ENCODE data around the gene BAD. TPM values are rescaled to one million over a fixed set of nuclear protein-coding genes. Genes with fewer than 3 reads are reported as not detected.

Gene BAD
- total and polyA plus RNA-seq, 2 experiments from 2014 or later, result 52.0 to 122 TPM

DNA sequence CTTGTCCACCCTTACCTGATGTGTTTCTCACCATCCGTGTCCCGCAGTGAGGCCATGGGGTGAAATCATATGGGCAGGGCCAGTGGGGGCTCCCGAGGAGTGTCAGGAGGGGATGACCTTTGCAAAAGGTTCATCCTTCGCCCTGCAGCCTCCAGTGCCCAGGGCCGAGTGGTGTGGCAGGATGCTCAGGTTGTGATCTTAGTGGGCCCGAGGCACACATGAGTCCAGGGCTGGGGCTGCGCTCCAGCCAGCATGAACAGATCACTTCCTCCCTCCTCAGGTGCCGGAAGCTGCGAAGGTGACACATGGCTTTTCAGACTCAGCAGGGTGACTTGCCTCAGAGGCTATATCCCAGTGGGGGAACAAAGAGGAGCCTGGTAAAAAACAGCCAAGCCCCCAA is 46.4 kb downstream of the BAD start:
- peak overlapping the region; percentile 31 for H3K27ac ChIP-seq
- WGBS (ENCODE audit: low lambda C conversion rate, missing lambda C conversion rate), result 97% methylated on average over 9 of the region's 9 CpGs
- H3K27me3 ChIP-seq, result no peaks in the 10 kb centered on the region
- no peak for TF ChIP-seq EZH2 (IDR thresholded peaks at IDR 0.05; ENCODE audit: borderline replicate concordance)
- TF ChIP-seq, protein P1, sequence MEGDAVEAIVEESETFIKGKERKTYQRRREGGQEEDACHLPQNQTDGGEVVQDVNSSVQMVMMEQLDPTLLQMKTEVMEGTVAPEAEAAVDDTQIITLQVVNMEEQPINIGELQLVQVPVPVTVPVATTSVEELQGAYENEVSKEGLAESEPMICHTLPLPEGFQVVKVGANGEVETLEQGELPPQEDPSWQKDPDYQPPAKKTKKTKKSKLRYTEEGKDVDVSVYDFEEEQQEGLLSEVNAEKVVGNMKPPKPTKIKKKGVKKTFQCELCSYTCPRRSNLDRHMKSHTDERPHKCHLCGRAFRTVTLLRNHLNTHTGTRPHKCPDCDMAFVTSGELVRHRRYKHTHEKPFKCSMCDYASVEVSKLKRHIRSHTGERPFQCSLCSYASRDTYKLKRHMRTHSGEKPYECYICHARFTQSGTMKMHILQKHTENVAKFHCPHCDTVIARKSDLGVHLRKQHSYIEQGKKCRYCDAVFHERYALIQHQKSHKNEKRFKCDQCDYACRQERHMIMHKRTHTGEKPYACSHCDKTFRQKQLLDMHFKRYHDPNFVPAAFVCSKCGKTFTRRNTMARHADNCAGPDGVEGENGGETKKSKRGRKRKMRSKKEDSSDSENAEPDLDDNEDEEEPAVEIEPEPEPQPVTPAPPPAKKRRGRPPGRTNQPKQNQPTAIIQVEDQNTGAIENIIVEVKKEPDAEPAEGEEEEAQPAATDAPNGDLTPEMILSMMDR (IDR thresholded peaks at IDR 0.05; ENCODE audit: poor library complexity), result no peak
- no peak for TF ChIP-seq EZH2phosphoT487 (IDR thresholded peaks at IDR 0.05; ENCODE audit: low read depth, severe bottlenecking, unreplicated experiment)
- H3K9me3 ChIP-seq (ENCODE audit: low read depth), result no peaks in the 10 kb centered on the region
- H3K4me3 ChIP-seq, result no peak overlapping the region
- H3K36me3 ChIP-seq (replicated peaks; ENCODE audit: insufficient read depth, low read depth), result no peaks in the 10 kb centered on the region
- H3K4me2 ChIP-seq, result no peak overlapping the region
- H3K79me2 ChIP-seq, result peaks cover 26% of the 10 kb centered on the region
- H3K4me1 ChIP-seq (ENCODE audit: insufficient read depth), result peaks cover 20% of the 10 kb centered on the region
- DNase-seq (ENCODE audit: low spot score), result no peak
- H4K20me1 ChIP-seq (ENCODE audit: insufficient read depth, poor library complexity, severe bottlenecking), result peaks cover 10% of the 10 kb centered on the region
- no peak overlapping the region for H2AFZ ChIP-seq
- H3K9me2 ChIP-seq (replicated peaks; ENCODE audit: insufficient read depth), result no peaks in the 10 kb centered on the region

DNA sequence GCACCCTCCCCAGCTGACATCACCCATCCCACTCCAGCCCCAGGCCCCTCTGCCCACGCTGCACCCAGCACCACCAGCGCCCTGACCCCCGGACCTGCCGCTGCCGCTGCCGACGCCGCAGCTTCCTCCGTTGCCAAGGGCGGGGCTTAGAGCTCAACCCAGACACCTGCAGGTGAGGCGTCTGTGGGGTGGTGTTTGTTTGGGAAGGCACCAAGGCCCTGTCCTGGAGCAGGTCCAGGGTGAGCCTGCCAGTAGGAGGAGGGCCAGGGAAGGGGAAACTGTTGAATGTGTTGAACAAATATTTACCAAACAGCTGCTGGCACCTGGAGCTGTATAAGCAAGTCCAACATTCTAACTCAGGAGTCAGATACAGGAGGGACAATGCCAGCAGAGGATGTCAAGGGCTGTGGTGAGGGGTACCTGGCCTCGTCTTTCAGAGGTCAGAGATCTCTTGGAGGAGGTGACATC is 46.9 kb downstream of the BAD start:
- Histone ChIP-seq H3K27ac (peak overlapping the region; percentile 52), H2AFZ (no peak overlapping the region), H3K9me2 (replicated peaks; ENCODE audit: insufficient read depth) (no peaks in the 10 kb centered on the region), H3K4me1 (ENCODE audit: insufficient read depth) (peaks cover 18% of the 10 kb centered on the region), H3K79me2 (peaks cover 21% of the 10 kb centered on the region), H4K20me1 (ENCODE audit: insufficient read depth, poor library complexity, severe bottlenecking) (peaks cover 10% of the 10 kb centered on the region), H3K27me3 (no peaks in the 10 kb centered on the region), H3K4me3 (no peak overlapping the region), H3K4me2 (peak overlapping the region; percentile 35), H3K36me3 (replicated peaks; ENCODE audit: insufficient read depth, low read depth) (no peaks in the 10 kb centered on the region), H3K9me3 (ENCODE audit: low read depth) (no peaks in the 10 kb centered on the region)
- DNase-seq (ENCODE audit: low spot score), result peak; percentile 74
- 66% methylated on average over 12 of the region's 12 CpGs for WGBS (ENCODE audit: low lambda C conversion rate, missing lambda C conversion rate)
- TF ChIP-seq EZH2phosphoT487 (IDR thresholded peaks at IDR 0.05; ENCODE audit: low read depth, severe bottlenecking, unreplicated experiment), result no peak
- TF ChIP-seq EZH2 (IDR thresholded peaks at IDR 0.05; ENCODE audit: borderline replicate concordance), result no peak
- TF ChIP-seq, protein P1 (IDR thresholded peaks at IDR 0.05; ENCODE audit: poor library complexity), result no peak

DNA sequence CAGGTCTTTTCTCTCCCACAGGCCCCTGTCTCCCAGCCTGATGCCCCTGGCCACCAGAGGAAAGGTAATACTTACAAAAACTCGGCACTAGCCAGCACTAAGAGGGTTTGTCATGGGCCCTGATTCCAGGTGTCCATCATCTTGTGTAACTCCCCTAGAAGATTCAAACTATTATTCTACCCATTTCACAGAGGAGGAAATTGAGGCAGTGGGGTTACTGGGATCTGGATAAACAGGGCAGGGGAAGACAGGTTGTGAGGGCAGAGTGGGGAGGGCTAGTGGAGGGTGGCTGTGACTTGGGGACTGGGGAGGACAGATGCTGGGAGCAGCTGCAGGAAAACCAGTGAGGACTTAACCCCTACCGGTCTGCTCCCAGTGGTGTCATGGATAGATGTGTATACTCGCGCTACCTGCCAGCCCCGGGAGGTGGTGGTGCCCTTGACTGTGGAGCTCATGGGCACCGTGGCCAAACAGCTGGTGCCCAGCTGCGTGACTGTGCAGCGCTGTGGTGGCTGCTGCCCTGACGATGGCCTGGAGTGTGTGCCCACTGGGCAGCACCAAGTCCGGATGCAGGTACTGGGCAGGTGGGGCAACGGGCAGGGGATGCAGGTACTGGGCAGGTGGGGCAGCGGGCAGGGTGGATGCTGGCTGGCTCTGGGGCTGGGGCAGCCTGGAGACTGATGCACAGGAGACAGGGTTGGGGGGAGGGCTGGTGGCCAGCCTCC is 48.9 kb downstream of the BAD start:
- Histone ChIP-seq H3K9me2 (replicated peaks; ENCODE audit: insufficient read depth) (no peaks in the 10 kb centered on the region), H3K4me2 (peak overlapping the region; percentile 97), H3K36me3 (replicated peaks; ENCODE audit: insufficient read depth, low read depth) (no peaks in the 10 kb centered on the region), H3K9me3 (ENCODE audit: low read depth) (no peaks in the 10 kb centered on the region), H3K4me1 (ENCODE audit: insufficient read depth) (peaks cover 14% of the 10 kb centered on the region), H3K4me3 (peak overlapping the region; percentile 87), H2AFZ (no peak overlapping the region), H4K20me1 (ENCODE audit: insufficient read depth, poor library complexity, severe bottlenecking) (peaks cover 10% of the 10 kb centered on the region), H3K79me2 (peaks cover 24% of the 10 kb centered on the region), H3K27me3 (no peaks in the 10 kb centered on the region), H3K27ac (no peak overlapping the region)
- TF ChIP-seq EZH2 (IDR thresholded peaks at IDR 0.05; ENCODE audit: borderline replicate concordance), result no peak
- TF ChIP-seq, protein P1 (IDR thresholded peaks at IDR 0.05; ENCODE audit: poor library complexity), result no peak
- no peak for TF ChIP-seq EZH2phosphoT487 (IDR thresholded peaks at IDR 0.05; ENCODE audit: low read depth, severe bottlenecking, unreplicated experiment)
- 92% methylated on average over 11 of the region's 12 CpGs for WGBS (ENCODE audit: low lambda C conversion rate, missing lambda C conversion rate)
- DNase-seq (ENCODE audit: low spot score), result no peak

Data from hepatocyte (in vitro differentiated cells).